Dermis microvascular lymphatic vessel endothelial cell (primary cell): ENCODE measurements around the gene SCFD2. TPM values are rescaled to one million over a fixed set of nuclear protein-coding genes. Genes with fewer than 3 reads are reported as not detected.
"Not testable (repeated sequence)": the region's sequence is repeated elsewhere in the genome, so short reads cannot be mapped to it uniquely, and the experiment has no call there.

Experiments used
- DNase-seq, 2 donors: peaks; one replicate each; pipeline versions ENCODE4 v3.0.0 to v3.0.0-alpha.2; 2010; ENCODE audit warnings: low read depth in 2 of 2
- total RNA-seq: library from RNA; depleted of rRNA; stranded (reverse); fragments of >200 nt; gene quantifications from 2 replicates; pipeline ENCODE4 v1.2.1, GENCODE V29; 2014

Gene SCFD2
- 11.3 and 13.8 TPM in 2 replicates for total RNA-seq

DNA sequence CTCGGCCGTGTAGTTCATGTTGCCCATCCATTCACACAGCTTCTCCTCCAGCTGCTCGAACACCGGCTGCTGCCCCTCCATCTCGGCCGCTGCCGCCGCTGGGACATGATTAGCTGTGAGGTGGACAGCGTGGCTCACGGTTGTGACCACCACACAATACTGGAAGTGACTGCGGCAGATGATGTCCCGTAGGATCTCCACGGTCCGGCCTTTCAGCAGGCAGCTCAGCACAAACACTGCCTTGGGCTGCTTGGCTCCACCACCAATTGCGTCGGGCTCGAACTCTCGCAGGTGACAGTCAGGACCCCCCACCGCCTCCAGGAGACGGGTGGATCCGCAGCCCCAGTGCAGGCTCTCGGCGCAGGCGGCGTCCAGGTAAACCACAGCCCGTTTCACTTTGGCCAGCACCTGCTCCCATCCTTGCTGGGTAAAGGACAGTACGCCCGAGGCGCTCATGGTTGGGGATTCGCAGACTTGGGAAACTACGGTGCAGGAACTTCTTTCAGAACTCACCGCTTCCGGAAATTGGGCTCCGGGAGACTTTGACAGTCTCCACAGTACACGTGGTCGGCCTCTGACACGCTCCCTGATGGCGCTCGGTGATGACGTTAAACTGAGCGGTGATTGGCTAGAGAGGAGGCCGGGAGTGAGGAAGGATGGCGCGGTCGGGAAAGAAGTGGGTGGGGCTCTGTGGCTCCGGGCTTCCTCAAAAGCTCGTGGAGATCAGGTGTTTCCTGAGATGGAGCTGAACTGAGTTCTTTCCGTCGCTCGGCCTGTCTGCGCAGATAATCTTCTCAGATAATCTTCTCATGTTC is at the start of gene SCFD2:
TSS of gene SCFD2 (minus strand) at position 576 of the 815 bp plus-strand sequence.
- peak; percentile 95 to 98 for DNase-seq

- DNase-seq: not testable (repeated sequence)
These were observed 43.6 kb upstream of the SCFD2 start for GRCh38 chr4:53409479-53409878.

DNA sequence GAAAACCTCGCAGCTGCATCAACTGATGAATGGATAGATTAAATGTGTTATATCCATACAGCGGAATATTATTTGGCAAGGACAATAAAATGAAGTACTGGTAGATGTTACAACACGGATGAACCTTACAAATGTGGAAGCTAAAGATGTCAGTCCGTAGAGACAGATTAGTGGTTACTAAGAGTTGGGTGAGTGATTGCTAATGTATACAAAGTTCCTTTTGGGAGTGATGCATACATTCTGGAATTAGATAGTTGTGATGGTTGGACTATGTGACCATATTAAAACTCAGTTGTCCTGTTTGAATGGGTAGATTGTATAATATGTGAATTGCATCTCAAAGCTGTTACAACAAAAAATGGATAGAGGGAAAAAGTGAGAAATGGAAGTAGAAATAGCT is 14.4 kb upstream of the SCFD2 start:
- DNase-seq: no peak

DNA sequence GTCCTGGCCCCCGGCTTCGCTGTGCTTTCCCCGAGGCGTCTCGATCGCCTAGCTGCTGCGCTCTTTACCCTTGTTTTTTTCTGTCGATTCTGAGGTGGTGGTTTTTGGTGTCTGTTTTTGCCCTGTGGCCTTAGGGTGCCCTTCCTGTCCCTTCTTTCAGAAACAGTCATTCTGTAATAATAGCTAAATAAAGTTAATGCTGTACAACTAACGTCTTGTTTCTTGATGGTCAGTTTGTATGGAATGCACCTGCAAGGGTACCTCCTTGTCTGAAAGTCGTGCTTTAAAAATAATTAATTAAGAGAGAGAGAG is 12.3 kb upstream of the SCFD2 start:
- no peak for DNase-seq

DNA sequence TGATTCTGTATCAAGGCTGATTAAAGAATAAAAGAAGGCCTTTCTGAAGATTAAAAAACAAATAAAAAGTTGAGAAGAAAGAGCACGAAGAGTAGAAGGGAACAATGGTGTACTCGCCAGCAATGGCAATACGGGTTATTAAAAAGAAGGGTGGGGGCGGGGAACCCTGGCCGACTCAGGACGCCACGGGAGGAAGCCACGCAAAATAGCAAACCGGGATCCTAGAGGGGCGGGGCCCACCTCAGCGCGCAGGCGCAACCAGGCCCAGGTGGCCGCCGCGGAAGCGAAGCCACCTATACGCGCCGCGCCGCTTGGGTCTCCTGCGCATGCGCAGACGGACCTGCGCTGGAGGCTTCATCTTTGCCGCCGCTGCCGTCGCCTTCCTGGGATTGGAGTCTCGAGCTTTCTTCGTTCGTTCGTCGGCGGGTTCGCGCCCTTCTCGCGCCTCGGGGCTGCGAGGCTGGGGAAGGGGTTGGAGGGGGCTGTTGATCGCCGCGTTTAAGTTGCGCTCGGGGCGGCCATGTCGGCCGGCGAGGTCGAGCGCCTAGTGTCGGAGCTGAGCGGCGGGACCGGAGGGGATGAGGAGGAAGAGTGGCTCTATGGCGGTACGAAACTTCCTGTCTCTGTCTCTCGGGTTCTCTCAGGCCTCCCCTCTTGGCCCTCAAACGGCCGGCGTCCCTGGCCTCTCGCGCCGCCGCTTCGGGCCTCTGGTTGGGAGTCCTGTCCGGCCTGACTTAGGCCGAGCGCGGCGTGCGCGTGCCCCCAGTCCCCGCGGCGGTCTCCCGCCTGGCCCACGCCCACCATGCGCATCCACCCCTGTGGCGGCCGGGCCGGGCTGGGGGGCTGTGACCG is 11.7 kb upstream of the SCFD2 start, which contains the start of gene FIP1L1:
TSS of gene FIP1L1 (plus strand) at position 323 of the 852 bp plus-strand sequence. CDS start at position 521, 198 bp downstream.
- DNase-seq: peak; percentile 88 to 94

DNA sequence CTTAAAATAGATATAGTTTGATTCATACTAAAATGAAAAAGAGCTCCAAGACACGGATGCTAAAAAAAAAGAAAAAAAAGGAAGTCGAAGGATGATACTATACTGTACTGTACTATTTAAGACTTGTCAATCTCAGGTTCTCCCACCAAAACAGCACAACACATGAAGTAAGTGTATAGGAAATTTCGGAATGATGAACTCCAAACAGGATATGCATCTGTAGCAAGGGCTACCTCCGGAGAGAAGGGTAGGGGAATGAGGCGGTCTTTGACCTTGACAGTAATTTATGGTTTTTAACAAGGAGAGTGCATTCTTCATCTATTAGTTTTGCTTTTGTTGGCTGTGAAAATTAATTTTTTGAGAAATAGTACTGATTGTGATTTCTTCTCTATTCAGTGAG is 11.0 kb upstream of the SCFD2 start:
- DNase-seq: peak in 1 of 2 donors; percentile 8

GRCh38 chr4:53374777-53375258 is 9.0 kb upstream of the SCFD2 start:
- no peak for DNase-seq

GRCh38 chr4:53371843-53372521 is 6.1 kb upstream of the SCFD2 start:
- DNase-seq: no peak

DNA sequence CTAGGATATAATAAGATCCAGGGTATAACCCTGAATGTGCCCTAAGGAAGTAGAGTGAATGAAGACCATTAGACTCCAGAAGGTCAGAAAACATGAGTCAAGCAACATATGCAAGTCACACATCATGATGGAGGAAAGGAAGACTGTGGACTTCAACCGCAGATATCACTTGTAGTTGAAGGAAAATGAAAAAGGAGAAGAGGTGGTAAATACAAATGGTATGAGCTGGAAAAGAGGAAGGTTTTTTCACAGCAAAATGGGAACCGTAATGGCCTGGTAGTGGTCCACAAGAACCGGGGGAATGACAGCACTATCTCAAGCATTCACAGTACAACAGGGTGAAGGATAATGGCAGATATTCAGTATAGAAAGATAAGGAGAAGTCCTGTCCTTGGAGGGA is 5.2 kb upstream of the SCFD2 start:
- no peak for DNase-seq

DNA sequence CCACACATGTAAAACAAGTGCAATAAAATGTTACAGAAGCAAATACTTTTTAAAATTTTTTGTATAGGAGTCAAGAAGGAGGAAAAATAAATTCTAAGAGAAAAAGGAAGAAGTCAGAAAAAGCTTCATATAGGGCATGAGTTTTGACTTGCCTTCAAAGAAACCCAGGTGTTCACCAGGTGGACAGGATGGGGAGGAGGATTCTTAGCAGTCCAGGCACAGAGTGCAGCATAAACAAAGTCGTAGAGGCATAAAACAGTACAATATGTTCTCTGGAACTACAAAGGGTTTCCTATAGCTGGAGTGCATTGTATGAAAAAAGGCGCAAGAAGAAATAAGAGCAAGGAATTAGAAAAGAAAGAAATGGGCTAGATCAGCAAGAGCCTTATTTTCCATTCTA is 1.9 kb upstream of the SCFD2 start:
- no peak for DNase-seq

GRCh38 chr4:53366301-53366716 is 448 bp upstream of the SCFD2 start:
- no peak for DNase-seq

GRCh38 chr4:53365121-53365485 is 758 bp downstream of the SCFD2 start:
- peak in 1 of 2 donors; percentile 24 for DNase-seq

DNA sequence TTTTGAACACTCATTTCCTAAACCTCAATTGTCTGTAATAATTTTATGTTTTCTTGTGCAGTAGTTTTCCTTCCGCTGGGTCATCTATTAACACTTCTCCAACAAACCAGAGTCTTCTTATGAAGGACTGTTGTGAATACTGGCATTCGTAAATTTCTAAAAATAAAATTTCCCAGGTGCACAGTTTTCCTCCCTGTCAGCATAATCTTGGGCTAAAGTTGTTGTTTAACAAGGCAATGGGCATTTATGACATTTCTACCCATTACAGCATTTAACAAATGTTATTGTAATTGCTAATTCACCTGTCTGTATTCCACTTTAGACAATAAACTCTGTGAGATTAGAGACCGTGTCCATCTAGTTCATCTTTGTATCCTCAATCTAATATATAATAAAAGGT is 1.2 kb downstream of the SCFD2 start:
- DNase-seq: no peak

- DNase-seq: no peak
These were observed 3.8 kb downstream of the SCFD2 start for GRCh38 chr4:53362093-53362492.

- no peak for DNase-seq
These were observed 4.4 kb downstream of the SCFD2 start for GRCh38 chr4:53361451-53361850.

DNA sequence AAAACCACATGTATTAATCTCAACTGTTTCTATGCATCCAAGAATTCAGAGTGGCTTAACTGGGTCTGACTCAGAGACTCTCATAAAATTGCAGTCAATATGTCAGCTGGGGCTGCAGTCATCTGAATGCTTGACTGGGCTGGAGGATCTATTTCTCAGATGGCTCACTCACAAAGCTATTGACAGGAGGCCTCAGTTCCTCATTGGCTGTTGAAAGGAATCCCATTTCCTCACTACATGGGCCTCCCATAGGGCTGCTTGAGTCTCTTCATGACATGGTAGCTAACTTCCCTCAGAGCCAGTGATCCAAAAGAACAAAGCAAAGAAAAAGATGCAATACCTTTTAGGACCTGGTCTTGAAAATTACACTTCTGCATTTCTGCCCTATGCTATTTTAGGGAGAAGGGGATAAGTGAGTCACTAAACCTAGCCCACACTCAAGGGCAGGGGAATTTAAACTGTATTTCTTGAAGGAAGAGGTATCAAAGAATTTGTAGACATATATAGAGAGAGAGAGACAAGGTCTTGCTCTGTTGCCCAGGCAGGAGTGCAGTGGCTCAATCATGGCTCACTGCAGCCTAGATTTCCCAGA is 9.8 kb downstream of the SCFD2 start:
- no peak for DNase-seq

GRCh38 chr4:53354012-53354722 is 11.7 kb downstream of the SCFD2 start:
- DNase-seq: no peak

DNA sequence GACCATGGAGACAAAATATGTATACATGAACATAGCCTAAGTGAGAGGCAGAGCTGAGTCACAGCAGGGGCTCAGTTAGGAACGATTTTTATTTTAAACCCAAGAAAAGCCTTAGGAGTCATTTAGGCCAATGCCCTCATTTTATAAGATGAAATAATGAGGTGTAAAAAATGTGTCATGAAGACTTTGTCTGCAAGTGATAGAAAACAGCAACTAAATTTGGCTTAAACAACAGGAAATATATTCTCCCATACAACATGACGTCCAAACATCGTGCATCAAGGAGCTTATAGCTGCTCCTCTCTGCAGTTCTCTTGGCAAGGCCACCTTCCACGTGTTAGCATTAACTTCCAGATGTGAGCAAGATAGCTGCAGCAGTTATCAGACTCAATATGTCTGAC is 16.8 kb downstream of the SCFD2 start:
- no peak for DNase-seq

GRCh38 chr4:53348046-53348445 is 17.8 kb downstream of the SCFD2 start:
- no peak for DNase-seq

DNA sequence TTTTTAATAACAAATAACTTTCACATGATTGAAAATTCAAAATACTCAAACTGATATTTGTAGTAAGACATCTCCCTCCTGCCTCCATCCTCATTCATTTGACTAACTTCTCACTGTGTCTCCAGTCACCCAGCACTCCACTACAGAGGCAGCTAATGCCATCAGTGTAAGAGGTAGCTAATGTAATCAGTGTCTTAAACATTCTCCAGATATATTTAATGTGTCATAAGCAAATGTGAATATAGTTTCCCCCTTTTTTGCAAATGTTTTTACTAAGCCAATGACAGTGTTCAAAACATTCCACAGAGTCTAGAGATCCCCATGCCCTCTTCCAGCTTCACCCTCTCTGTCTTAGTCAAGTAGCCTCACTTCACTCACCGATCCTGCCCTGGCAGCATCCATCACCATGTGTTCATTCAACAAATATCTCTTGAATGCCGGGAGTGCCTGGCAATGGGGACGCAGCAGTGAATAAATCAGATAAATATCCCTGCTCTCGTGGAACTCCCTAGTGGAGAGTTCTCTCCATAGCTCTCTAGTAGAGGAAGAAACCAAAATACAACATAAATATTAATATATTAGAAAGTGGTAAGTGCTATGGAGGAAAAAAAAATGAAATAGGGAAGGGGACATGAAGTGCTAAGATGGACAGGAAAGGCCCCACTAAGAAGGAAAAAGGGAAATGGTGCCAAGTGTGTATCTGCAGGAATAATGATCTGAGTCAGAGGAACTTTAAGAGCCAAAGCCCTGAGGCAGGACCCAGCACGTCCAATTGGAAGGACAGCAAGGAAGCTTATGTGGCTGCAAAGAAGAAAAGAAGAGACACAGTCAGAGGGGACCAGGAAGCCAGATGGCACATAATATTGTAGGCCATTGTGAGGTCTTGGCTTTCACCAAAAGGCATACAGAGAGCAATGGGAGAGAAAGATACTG is 18.7 kb downstream of the SCFD2 start:
- peak in 1 of 2 donors; percentile 16 for DNase-seq
